ENCODE results near the gene FAM200B. TPM values are rescaled to one million over a fixed set of nuclear protein-coding genes. Genes with fewer than 3 reads are reported as not detected.

FAM200B gene
- total RNA-seq, 2 experiments from 2014 or later = 8.3 to 8.9 TPM

Other genes with a start within 250 kb of the FAM200B start
- gene CC2D2A, start 211.9 kb upstream of the FAM200B start, total RNA-seq = not detected
- gene FBXL5, start 26.5 kb upstream of the FAM200B start, total RNA-seq = 10 to 100 TPM; 26.5 to 30.4 TPM
- under 1 TPM; 0.19 to 0.67 TPM for gene BST1, start 21.2 kb downstream of the FAM200B start, total RNA-seq
- gene CD38, start 96.5 kb downstream of the FAM200B start, total RNA-seq = 10 to 100 TPM; 11.6 to 12.0 TPM

Data from activated CD4-positive, alpha-beta memory T cell treated with anti-CD3 and anti-CD28 coated beads for 36 hours (primary cell).